ENCODE data around the gene PDLIM5. TPM values are rescaled to one million over a fixed set of nuclear protein-coding genes. Genes with fewer than 3 reads are reported as not detected.

The PDLIM5 gene
- total RNA-seq, 2 donors from 2014 or later: 598 to 841 TPM

DNA sequence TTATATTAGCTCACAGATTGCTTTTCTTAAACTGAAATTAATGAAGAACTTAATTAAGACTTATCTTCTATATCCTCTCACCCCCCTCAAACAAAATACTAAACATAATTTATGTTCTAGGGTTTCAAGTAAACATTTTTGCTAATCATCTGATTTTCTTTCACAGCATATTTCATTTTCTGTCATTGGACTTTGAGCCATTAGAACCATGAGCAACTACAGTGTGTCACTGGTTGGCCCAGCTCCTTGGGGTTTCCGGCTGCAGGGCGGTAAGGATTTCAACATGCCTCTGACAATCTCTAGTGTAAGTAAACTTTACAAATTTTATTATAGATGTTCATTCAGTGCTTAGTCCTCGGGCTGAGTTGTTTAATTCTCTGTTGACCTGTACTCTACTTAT lies 3.3 kb downstream of the PDLIM5 start:
- Histone ChIP-seq H3K27ac (peak overlapping the region; percentile 98 to 99), H3K36me3 (peaks cover 56% of the 10 kb centered on the region), H3K4me1 (peaks cover 0 to 15% of the 10 kb centered on the region in 2 donors), H3K4me3 (peak overlapping the region; percentile 98 to 99), H3K9me3 (no peaks in the 10 kb centered on the region), H3K27me3 (no peaks in the 10 kb centered on the region)
- TF ChIP-seq, protein P1, sequence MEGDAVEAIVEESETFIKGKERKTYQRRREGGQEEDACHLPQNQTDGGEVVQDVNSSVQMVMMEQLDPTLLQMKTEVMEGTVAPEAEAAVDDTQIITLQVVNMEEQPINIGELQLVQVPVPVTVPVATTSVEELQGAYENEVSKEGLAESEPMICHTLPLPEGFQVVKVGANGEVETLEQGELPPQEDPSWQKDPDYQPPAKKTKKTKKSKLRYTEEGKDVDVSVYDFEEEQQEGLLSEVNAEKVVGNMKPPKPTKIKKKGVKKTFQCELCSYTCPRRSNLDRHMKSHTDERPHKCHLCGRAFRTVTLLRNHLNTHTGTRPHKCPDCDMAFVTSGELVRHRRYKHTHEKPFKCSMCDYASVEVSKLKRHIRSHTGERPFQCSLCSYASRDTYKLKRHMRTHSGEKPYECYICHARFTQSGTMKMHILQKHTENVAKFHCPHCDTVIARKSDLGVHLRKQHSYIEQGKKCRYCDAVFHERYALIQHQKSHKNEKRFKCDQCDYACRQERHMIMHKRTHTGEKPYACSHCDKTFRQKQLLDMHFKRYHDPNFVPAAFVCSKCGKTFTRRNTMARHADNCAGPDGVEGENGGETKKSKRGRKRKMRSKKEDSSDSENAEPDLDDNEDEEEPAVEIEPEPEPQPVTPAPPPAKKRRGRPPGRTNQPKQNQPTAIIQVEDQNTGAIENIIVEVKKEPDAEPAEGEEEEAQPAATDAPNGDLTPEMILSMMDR (IDR thresholded peaks at IDR 0.05): no peak
- peak; percentile 88 for DNase-seq (ENCODE audit: low spot score)

DNA sequence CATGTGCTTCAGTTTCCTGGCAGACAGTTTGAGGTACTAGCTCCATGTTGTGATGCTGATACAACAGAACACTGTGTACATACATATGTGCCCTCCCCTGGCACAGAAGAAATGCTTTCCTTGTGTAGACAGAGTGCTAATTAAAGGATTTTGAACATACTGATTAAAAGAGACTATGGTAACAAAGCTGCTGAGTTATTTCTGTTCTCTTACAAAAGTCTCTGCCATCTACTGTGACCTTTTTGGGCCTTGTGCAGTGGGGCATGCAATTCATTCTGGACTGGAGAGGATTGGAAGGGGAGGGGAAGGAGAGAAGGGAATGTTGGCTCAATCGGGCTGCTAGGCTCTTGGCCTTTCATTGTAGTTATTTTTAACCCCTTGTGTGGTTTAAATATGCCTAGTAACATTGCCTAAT lies 6.0 kb downstream of the PDLIM5 start:
- no peak for DNase-seq (ENCODE audit: low spot score)
- Histone ChIP-seq H3K27ac (peak overlapping the region; percentile 98 to 99), H3K4me3 (peak overlapping the region; percentile 98 to 99), H3K27me3 (no peaks in the 10 kb centered on the region), H3K4me1 (peaks cover 0 to 31% of the 10 kb centered on the region in 2 donors), H3K9me3 (no peaks in the 10 kb centered on the region), H3K36me3 (peaks cover 58% of the 10 kb centered on the region)
- TF ChIP-seq, protein P1 (IDR thresholded peaks at IDR 0.05): no peak

DNA sequence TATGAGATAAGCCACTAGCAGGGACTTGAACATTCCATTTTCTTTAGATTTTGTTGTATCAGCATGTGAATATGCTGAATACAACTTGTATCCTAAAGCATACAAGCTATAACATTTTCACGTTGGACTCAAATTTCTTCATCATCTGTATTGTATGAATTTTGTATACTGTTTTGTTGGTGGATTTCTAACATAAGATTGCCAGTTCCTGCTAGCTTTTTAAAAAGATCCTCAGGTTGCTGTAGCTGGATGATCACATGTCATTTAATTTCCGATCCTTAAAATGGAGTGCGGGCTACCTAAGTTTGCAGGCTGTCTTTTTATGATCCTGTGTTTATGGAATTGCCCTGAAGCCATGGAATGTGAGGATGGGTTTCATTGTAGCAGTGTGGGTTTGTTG lies 6.9 kb downstream of the PDLIM5 start:
- H3K36me3 ChIP-seq: peaks cover 51% of the 10 kb centered on the region
- H3K27ac ChIP-seq: peak overlapping the region; percentile 98 to 99
- TF ChIP-seq, protein P1 (IDR thresholded peaks at IDR 0.05): no peak
- H3K9me3 ChIP-seq: no peaks in the 10 kb centered on the region
- peak overlapping the region; percentile 28 to 29 for H3K4me3 ChIP-seq
- peaks cover 0 to 40% of the 10 kb centered on the region in 2 donors for H3K4me1 ChIP-seq
- DNase-seq (ENCODE audit: low spot score): no peak
- no peaks in the 10 kb centered on the region for H3K27me3 ChIP-seq

DNA sequence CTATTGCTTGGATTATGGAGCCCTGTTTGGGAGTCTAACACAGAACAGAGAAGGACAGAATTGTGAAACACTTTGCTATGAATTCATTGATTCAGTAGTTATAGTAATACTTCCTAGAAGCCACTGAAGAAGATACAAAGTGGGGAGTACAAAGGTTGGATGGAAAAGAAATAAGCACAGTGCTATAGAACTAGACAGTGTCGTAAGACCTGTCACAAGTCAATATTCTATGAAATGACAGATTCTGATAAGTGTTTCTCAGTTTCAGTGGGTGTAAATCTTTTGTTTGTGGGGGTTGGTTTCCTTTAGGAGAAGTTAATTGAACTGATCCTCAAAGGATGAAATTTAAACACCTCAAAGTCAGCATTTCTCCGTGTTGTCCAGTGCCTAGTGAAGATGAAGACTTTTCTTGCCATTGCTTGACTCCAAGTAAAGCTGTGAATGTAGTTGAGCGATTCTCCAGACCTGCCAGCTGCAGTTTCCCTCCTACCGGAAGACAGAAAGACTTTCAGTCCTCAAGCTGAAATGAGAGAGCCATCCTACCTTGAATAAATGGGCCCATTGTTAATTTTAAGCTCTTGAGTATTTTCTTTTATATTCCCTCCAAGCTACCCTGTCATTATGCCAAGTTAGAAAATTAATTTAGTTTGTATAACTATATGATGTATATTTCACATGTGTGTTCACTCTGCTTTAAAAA lies 7.9 kb downstream of the PDLIM5 start:
- TF ChIP-seq, protein P1 (IDR thresholded peaks at IDR 0.05): no peak
- DNase-seq (ENCODE audit: low spot score): no peak
- Histone ChIP-seq H3K4me3 (peak overlapping the region; percentile 28 to 29), H3K27ac (peak overlapping the region; percentile 98 to 99), H3K9me3 (no peaks in the 10 kb centered on the region), H3K36me3 (peaks cover 47% of the 10 kb centered on the region), H3K27me3 (no peaks in the 10 kb centered on the region), H3K4me1 (peaks cover 0 to 50% of the 10 kb centered on the region in 2 donors)

DNA sequence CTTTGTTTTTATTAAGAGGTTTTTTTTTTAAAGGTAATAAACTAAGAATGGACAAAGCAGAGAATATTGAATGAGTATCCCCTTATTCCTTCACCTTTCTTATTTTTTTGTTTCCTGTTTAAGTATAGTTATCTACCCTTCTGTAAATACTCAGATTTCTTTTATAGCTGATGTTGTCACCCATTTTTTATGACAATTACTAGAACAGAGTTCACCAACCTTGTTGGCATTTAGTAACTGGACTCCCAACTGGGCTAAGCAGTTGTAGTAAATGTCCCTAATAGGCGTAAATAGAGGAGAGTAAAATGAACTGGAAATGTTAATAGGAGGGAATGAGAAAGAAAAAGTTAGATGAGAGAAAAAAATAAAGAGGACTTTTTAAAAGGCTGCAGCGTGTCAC lies 9.8 kb downstream of the PDLIM5 start:
- H3K27me3 ChIP-seq: no peaks in the 10 kb centered on the region
- H3K27ac ChIP-seq: peak overlapping the region; percentile 98 to 99
- H3K36me3 ChIP-seq: peaks cover 32% of the 10 kb centered on the region
- H3K4me3 ChIP-seq: peak overlapping the region in 1 of 2 donors; percentile 2
- TF ChIP-seq, protein P1 (IDR thresholded peaks at IDR 0.05): no peak
- DNase-seq (ENCODE audit: low spot score): no peak
- peaks cover 0 to 62% of the 10 kb centered on the region in 2 donors for H3K4me1 ChIP-seq
- no peaks in the 10 kb centered on the region for H3K9me3 ChIP-seq

Data from right atrium auricular region (tissue), 2 donors.